ENCODE data around the gene RO60.
"Not testable (repeated sequence)": the region's sequence is repeated elsewhere in the genome, so short reads cannot be mapped to it uniquely, and the experiment has no call there.

RO60 gene

DNA sequence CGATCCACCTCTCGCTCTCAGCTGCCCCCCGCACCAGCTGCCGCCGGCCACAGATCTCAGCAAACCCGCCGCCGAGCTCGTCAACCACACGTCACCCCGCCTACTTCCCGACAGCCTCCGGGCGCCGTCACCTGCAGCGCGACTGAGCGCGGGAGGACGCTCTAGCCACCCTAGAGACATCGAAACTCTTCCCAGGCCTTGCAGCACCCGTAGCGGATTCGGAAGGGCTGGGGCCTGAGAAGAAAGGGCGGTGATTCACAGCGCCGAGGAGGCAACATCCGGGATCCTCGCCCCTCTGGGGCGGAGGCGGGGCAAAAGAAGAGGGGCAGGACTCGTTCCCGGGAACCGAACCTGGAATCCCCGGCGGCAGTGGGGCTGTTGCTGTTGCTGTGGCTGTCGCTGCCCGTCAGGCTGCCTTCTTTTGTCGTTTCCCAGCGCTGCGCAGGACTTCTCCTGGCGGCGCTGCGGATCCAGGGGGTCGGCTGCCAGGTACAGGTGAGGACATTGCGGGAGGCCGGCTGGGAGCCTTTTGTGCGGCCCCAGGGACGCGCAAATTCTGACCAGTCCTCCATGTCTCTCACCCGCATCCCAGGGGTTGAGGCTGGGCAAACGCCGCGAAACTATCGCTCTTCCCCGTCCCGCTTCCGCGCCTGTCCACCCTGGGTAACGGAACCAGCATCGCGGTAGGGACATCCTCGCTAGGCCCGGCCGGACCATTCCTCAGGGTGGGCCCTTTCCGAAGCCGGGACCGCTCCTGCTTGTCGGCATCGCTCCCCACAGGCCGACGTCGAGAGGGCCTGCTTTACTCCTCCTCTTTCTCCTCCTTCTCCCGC lies at the start of gene RO60, which contains the start of gene UCHL5:
TSS of gene RO60 (plus strand) at position 331 of the 833 bp plus-strand sequence. CDS start 9,443 bp downstream, outside the sequence.
TSS of gene UCHL5 (minus strand) at position 79 of the 833 bp plus-strand sequence. CDS start 100 bp downstream, outside the sequence.
- in situ Hi-C loops (cut with HindIII; ENCODE audit: low sequenced_read_pairs) = no loop called here

DNA sequence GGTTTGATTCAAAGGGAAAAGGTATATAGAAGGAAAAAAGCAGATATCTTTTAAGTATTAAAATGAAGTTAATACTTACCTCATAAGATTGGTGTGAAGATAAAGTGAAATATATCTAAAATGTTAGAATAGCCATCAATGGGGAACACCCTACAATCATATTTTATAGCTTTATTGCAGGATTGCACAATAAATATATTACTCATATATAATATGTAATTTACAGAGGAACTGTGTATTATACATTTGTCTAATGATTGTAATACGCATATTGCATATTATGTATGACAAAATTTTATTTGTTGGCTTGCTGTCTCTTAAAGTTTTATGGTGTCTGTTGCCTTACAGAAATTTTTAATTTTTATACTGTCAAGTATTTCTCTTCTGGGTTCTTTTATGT lies 48.0 kb upstream of the RO60 start:
- in situ Hi-C loops (cut with HindIII; ENCODE audit: low sequenced_read_pairs) = loop anchor here (25.0 kb wide), 1 partner anchor 524 kb away; no protein-coding TSS in a partner anchor

GRCh38 chr1:193013005-193013404 lies 46.4 kb upstream of the RO60 start:
- in situ Hi-C loops (cut with HindIII; ENCODE audit: low sequenced_read_pairs) = loop anchor here (25.0 kb wide), 1 partner anchor 526 kb away; no protein-coding TSS in a partner anchor

- in situ Hi-C loops (cut with HindIII; ENCODE audit: low sequenced_read_pairs) = loop anchor here (25.0 kb wide), 1 partner anchor 526 kb away; no protein-coding TSS in a partner anchor
Observed at GRCh38 chr1:193013707-193014106, 45.7 kb upstream of the RO60 start.

- in situ Hi-C loops (cut with HindIII; ENCODE audit: low sequenced_read_pairs) = loop anchor here (25.0 kb wide), 1 partner anchor 527 kb away; no protein-coding TSS in a partner anchor
Observed at GRCh38 chr1:193014400-193014799, 45.0 kb upstream of the RO60 start.

GRCh38 chr1:193016788-193017187 lies 42.6 kb upstream of the RO60 start:
- in situ Hi-C loops (cut with HindIII; ENCODE audit: low sequenced_read_pairs) = loop anchor here (25.0 kb wide), 1 partner anchor 529 kb away; no protein-coding TSS in a partner anchor

DNA sequence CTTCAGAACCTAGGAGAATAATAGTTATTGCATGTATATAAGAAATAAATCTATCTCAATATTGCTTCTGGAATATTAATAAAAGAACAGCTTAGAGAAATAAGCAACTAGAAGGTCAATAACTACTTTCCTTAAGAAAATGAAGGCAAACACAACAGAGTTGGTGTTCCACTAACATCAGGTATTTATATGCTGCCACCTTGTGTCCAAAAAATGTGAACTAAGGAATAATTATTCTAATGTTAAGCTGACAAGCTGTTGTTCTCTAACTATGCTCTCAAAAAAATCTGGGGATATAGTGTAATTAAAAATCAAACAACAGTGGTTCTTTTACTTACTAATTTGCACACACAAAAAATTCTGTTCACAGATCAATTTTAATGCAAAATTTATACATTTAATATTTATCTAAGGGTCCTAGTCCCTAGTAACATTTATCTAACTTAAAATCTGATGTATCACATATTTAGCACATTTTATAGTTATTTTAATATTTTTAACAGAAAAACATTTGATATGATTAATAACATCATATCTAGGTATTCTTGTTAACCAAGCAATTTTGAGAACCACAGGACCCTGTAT lies 39.9 kb upstream of the RO60 start:
- in situ Hi-C loops (cut with HindIII; ENCODE audit: low sequenced_read_pairs) = loop anchor here (5.0 to 25.0 kb wide), 2 partner anchors 207 to 532 kb away; no protein-coding TSS in a partner anchor

- in situ Hi-C loops (cut with HindIII; ENCODE audit: low sequenced_read_pairs) = no loop called here
Observed at GRCh38 chr1:193025218-193025617, 34.2 kb upstream of the RO60 start.

- in situ Hi-C loops (cut with HindIII; ENCODE audit: low sequenced_read_pairs) = no loop called here
Observed at GRCh38 chr1:193030280-193030679, 29.1 kb upstream of the RO60 start.

- in situ Hi-C loops (cut with HindIII; ENCODE audit: low sequenced_read_pairs) = no loop called here
Observed at GRCh38 chr1:193031431-193031830, 28.0 kb upstream of the RO60 start.

DNA sequence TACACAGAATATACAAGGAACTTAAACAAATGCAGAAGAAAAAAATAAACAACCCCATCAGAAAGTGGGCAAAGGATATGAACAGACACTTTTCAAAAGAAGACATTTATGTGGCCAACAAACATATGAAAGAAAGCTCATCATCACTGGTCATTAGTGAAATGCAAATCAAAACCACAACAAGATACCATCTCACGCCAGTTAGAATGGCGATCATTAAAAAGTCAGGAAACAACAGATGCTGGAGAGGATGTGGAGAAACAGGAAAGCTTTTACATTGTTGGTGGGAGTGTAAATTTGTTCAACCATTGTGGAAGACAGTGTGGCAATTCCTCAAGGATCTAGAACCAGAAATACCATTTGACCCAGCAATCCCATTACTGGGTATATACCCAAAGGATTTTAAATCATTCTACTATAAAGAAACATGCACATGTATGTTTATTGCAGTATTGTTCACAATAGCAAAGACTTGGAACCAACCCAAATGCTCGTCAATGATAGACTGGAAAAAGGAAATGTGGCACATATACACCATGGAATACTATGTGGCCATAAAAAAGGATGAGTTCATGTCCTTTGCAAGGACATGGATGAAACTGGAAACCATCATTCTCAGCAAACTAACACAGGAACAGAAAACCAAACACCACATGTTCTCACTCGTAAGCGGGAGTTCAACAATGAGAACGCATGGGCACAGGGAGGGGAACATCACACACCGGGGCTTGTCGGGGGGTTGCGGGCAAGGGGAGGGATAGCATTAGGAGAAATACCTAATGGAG lies 26.6 kb upstream of the RO60 start:
- in situ Hi-C loops (cut with HindIII; ENCODE audit: low sequenced_read_pairs) = not testable (repeated sequence)

GRCh38 chr1:193033610-193034009 lies 25.8 kb upstream of the RO60 start:
- in situ Hi-C loops (cut with HindIII; ENCODE audit: low sequenced_read_pairs) = no loop called here

GRCh38 chr1:193036337-193037047 lies 22.9 kb upstream of the RO60 start:
- in situ Hi-C loops (cut with HindIII; ENCODE audit: low sequenced_read_pairs) = no loop called here

DNA sequence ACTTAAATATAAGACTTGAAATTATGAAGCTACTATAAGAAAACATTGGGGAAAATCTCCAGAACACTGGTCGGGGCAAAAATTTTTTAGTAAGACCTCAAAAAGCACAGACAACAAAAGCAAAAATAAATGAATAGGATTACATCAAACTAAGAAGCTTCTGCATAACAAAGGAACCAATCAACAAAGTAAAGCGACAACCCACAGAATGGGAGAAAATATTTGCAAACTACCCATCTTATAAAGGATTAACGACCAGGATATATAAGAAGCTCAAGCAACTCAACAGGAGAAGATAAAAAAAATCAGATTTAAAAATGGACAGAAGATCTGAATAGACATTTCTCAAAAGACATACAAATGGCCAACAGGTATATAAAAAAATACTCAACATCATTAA lies 19.4 kb upstream of the RO60 start:
- in situ Hi-C loops (cut with HindIII; ENCODE audit: low sequenced_read_pairs) = no loop called here

- in situ Hi-C loops (cut with HindIII; ENCODE audit: low sequenced_read_pairs) = no loop called here
Observed at GRCh38 chr1:193042766-193043691, 16.4 kb upstream of the RO60 start.

- in situ Hi-C loops (cut with HindIII; ENCODE audit: low sequenced_read_pairs) = not testable (repeated sequence)
Observed at GRCh38 chr1:193048913-193049312, 10.5 kb upstream of the RO60 start.

GRCh38 chr1:193054169-193054675 lies 5.2 kb upstream of the RO60 start:
- in situ Hi-C loops (cut with HindIII; ENCODE audit: low sequenced_read_pairs) = no loop called here

DNA sequence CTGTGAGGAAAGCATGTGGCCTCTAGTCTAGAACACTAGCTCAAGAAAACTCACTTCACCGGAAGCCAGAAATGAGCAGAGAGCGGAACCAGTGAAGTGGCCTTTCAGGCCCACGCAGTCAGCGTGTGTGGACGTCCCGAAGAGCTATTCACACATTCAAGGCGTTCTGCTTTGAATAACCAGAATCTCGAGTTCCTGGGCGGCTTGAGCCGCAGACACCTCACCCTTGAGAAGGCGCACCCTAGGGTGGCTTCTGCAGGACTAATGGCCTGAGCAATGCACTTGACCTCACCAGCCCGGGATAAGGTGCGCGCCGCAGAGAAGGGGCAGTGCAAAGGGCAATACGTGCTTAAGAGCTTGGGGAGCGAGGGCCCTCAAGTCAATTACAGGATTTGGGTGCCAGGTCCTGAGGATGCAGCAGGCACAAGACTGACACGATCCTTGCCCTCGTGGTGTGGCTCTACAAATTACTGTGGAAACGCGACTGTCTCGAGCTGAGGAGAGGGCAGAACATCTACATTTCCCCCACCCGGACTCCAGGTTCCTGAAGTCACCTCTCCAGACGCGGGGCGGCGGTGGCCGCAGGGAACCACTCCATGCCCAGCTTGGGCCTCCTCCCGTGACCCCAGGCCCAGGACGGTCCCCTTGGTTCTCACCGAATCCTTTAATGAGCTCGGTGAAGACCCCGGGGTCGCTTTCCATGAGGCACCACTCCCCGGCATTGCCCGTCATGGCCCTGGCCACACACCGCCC lies 707 bp upstream of the RO60 start:
- in situ Hi-C loops (cut with HindIII; ENCODE audit: low sequenced_read_pairs) = no loop called here

DNA sequence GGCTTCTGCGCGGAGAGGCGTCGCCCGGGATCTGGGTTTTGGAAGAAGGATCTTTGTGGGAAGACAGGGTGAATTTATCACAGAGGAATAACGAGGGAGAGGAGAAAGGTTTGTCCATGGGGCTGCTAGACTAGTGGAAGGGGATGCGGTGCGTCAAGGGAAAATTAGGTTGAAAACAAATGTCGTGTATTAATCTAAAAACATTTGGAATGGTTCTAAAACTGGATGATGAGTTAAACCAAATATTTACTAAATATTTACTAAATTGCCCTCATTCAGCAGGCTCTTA lies 647 bp downstream of the RO60 start:
- in situ Hi-C loops (cut with HindIII; ENCODE audit: low sequenced_read_pairs) = no loop called here
